ENCODE measurements around the gene PLEKHA1. TPM values are rescaled to one million over a fixed set of nuclear protein-coding genes. Genes with fewer than 3 reads are reported as not detected.

PLEKHA1 gene
- total and polyA plus RNA-seq, 2 of the 13 experiments (the other 11 are each of a cell fraction or from before 2014, with no cell fraction given): 32.2 to 53.3 TPM

- TF ChIP-seq FOXP4 (CRISPR knock-in tag; IDR thresholded peaks at IDR 0.05): no peak
- TF ChIP-seq PAX8 (CRISPR knock-in tag; IDR thresholded peaks at IDR 0.05; ENCODE audit: borderline replicate concordance): no peak
- TF ChIP-seq SNAPC4 (CRISPR knock-in tag; IDR thresholded peaks at IDR 0.05): no peak
- no peak for TF ChIP-seq SMYD3 (CRISPR knock-in tag; IDR thresholded peaks at IDR 0.05)
- TF ChIP-seq POGZ (CRISPR knock-in tag; IDR thresholded peaks at IDR 0.05): peak; percentile 78
- no peak for TF ChIP-seq SATB2 (CRISPR knock-in tag; IDR thresholded peaks at IDR 0.05)
- no peak for TF ChIP-seq PBX2 (CRISPR knock-in tag; IDR thresholded peaks at IDR 0.05)
- TF ChIP-seq SIX4 (CRISPR knock-in tag; IDR thresholded peaks at IDR 0.05): no peak
- TF ChIP-seq ZNF121 (CRISPR knock-in tag; IDR thresholded peaks at IDR 0.05): peak; percentile 79; the same call in 1 of the 2 replicates
- no peak for TF ChIP-seq KLF15 (CRISPR knock-in tag; IDR thresholded peaks at IDR 0.05; ENCODE audit: borderline replicate concordance)
- TF ChIP-seq HCFC1 (IDR thresholded peaks at IDR 0.05; ENCODE audit: low read depth, low read length): no peak
- no peak for TF ChIP-seq ZNF318 (CRISPR knock-in tag; IDR thresholded peaks at IDR 0.05)
Observed at GRCh38 chr10:122331615-122332446, 42.7 kb upstream of the PLEKHA1 start (continued).
